IMR-90 (cell line): ENCODE results near the gene TOM1L1. TPM values are rescaled to one million over a fixed set of nuclear protein-coding genes. Genes with fewer than 3 reads are reported as not detected.

Source experiments
- ATAC-seq: fragments of 200-7000 bp; cut with Tn5 transposase; 2 replicates; pipeline ENCODE4 v1.9.1; 2020; ENCODE audit warnings: low read depth, mild to moderate bottlenecking, moderate library complexity
- BruUV-seq: library from RNA; stranded (reverse); fragments of 400-500 nt; replicated peaks from 2 replicates; lab custom pipeline; 2021; lab: Mats Ljungman, UMichigan
- CTCF ChIA-PET: fragments of 300-600 bp; formaldehyde crosslinking; extraction: SDS; loops from one replicate; lab custom pipeline; 2021; ENCODE audit warnings: antibody characterized with exemption; lab: Yijun Ruan, JAX
- POLR2A ChIA-PET: fragments of 300-600 bp; sonication (Branson Sonifier 250); formaldehyde crosslinking; loops from one replicate; lab custom pipeline; 2022; ENCODE audit warnings: antibody characterized with exemption; ENCODE audit not compliant: unreplicated experiment; lab: Charles Lee
- DNase-seq: peaks from one replicate; pipeline ENCODE4 v3.0.0; 2013
- H2AFZ ChIP-seq: replicated peaks from 2 replicates; pipeline ENCODE3; 2013; ENCODE audit warnings: low read length, mild to moderate bottlenecking; ENCODE audit not compliant: poor library complexity
- H2AK5ac ChIP-seq: 2 replicates; pipeline ENCODE4 v1.6.1; 2013; ENCODE audit warnings: low read depth, low read length, inconsistent platforms
- H2AK9ac ChIP-seq: replicated peaks from 2 replicates; pipeline ENCODE3; 2013; ENCODE audit warnings: mild to moderate bottlenecking, low read depth, low read length, moderate library complexity; ENCODE audit not compliant: poor library complexity
- H2BK120ac ChIP-seq: 2 replicates; pipeline ENCODE4 v1.6.1; 2013; ENCODE audit warnings: low read depth, low read length, inconsistent platforms
- H2BK15ac ChIP-seq: 3 replicates; pipeline ENCODE4 v1.6.1; 2013; ENCODE audit warnings: low read depth, low read length, inconsistent platforms
- H2BK20ac ChIP-seq: 2 replicates; pipeline ENCODE4 v1.6.1; 2013; ENCODE audit warnings: low read depth, mild to moderate bottlenecking, inconsistent platforms, low read length, moderate library complexity
- H2BK5ac ChIP-seq: 2 replicates; pipeline ENCODE4 v1.6.1; 2013; ENCODE audit warnings: mild to moderate bottlenecking, low read depth, low read length, inconsistent platforms; ENCODE audit not compliant: poor library complexity, severe bottlenecking
- H3K14ac ChIP-seq: replicated peaks from 2 replicates; pipeline ENCODE4 v1.6.1; 2013; ENCODE audit warnings: low read depth, low read length, inconsistent platforms
- H3K18ac ChIP-seq: 2 replicates; pipeline ENCODE4 v1.6.1; 2013; ENCODE audit warnings: low read depth, low read length, control low read depth
- H3K23ac ChIP-seq: 2 replicates; pipeline ENCODE4 v1.6.1; 2013; ENCODE audit warnings: low read depth, low read length, inconsistent platforms
- H3K27ac ChIP-seq: 2 replicates; pipeline ENCODE4 v1.5.1; 2013; ENCODE audit warnings: mild to moderate bottlenecking, control low read depth, low read length; ENCODE audit not compliant: insufficient read depth
- H3K27me3 ChIP-seq: 2 replicates; pipeline ENCODE4 v1.6.1; 2013; ENCODE audit warnings: low read length; ENCODE audit not compliant: control insufficient read depth, insufficient read depth
- H3K36me3 ChIP-seq: 2 replicates; pipeline ENCODE4 v1.6.1; 2013; ENCODE audit warnings: low read length, mixed read lengths; ENCODE audit not compliant: control insufficient read depth, insufficient read depth
- H3K4ac ChIP-seq: 2 replicates; pipeline ENCODE4 v1.6.1; 2013; ENCODE audit warnings: low read depth, low read length, inconsistent platforms
- H3K4me1 ChIP-seq: 2 replicates; pipeline ENCODE4 v1.6.1; 2013; ENCODE audit warnings: low read length, mixed read lengths; ENCODE audit not compliant: control insufficient read depth, insufficient read depth
- H3K4me2 ChIP-seq: 2 replicates; pipeline ENCODE4 v1.6.1; 2013; ENCODE audit warnings: low read depth, mild to moderate bottlenecking, control low read depth, low read length, moderate library complexity
- H3K4me3 ChIP-seq: 2 replicates; pipeline ENCODE4 v1.5.1; 2013; ENCODE audit warnings: low read depth, mild to moderate bottlenecking, control low read depth, low read length, moderate library complexity; ENCODE audit not compliant: insufficient read depth
- H3K56ac ChIP-seq: 2 replicates; pipeline ENCODE4 v1.6.1; 2013; ENCODE audit warnings: low read length, inconsistent platforms; ENCODE audit not compliant: insufficient read depth; ENCODE audit errors: extremely low read depth
- H3K79me1 ChIP-seq, 2 experiments: 2 replicates each; pipeline ENCODE4 v1.6.1; 2013; ENCODE audit warnings: low read length in 2 of 2, inconsistent platforms in 1 of 2, low read depth in 1 of 2
- H3K9ac ChIP-seq: 2 replicates; pipeline ENCODE4 v1.6.1; 2013; ENCODE audit warnings: low read depth, low read length, control low read depth
- H3K9me1 ChIP-seq: 2 replicates; pipeline ENCODE4 v1.6.1; 2013; ENCODE audit warnings: low read length, inconsistent platforms; ENCODE audit not compliant: insufficient read depth
- H3K9me3 ChIP-seq: 2 replicates; pipeline ENCODE4 v1.6.1; 2013; ENCODE audit warnings: low read length; ENCODE audit not compliant: control insufficient read depth, insufficient read depth
- H4K20me1 ChIP-seq: 2 replicates; pipeline ENCODE4 v1.6.1; 2013; ENCODE audit warnings: low read length, inconsistent platforms; ENCODE audit not compliant: insufficient read depth
- H4K5ac ChIP-seq: 2 replicates; pipeline ENCODE4 v1.6.1; 2013; ENCODE audit warnings: mild to moderate bottlenecking, low read depth, low read length, control low read depth
- H4K8ac ChIP-seq, 2 experiments: 2 replicates each; pipeline ENCODE4 v1.6.1; 2013; ENCODE audit warnings: low read depth in 2 of 2, low read length in 2 of 2, control low read depth in 1 of 2, inconsistent platforms in 1 of 2
- H4K91ac ChIP-seq: 2 replicates; pipeline ENCODE4 v1.6.1; 2013; ENCODE audit warnings: low read depth, low read length, inconsistent platforms; ENCODE audit not compliant: insufficient read depth
- CEBPB ChIP-seq: IDR thresholded peaks from 2 replicates; pipeline ENCODE4 v1.6.1; 2012; ENCODE audit warnings: low read depth, low read length, improper control_type of control experiment
- RCOR1 ChIP-seq: IDR thresholded peaks from 2 replicates; pipeline ENCODE4 v1.6.1; 2012; ENCODE audit warnings: mild to moderate bottlenecking, low read length, improper control_type of control experiment; ENCODE audit not compliant: insufficient replicate concordance
- whole genome bisulfite sequencing, 2 experiments: methylation state at CpG; one replicate each; pipeline versions ENCODE4 v1.1.5 to v1.1.7; 2013; ENCODE audit warnings: missing lambda C conversion rate in 2 of 2; ENCODE audit not compliant: insufficient read length in 1 of 2; ENCODE audit errors: extremely low coverage in 2 of 2; 5-methylcytosine and 5-hydroxymethylcytosine counted together
- dilution Hi-C: fragments of 300-500 bp; cut with HindIII; formaldehyde crosslinking; loops from one replicate; pipeline ENCODE4 v1.14.3; 2018; ENCODE audit warnings: low sequenced_read_pairs; ENCODE audit not compliant: unreplicated experiment
- in situ Hi-C: fragments of 300-500 bp; cut with MboI; formaldehyde crosslinking; loops from 3 replicates; pipeline ENCODE4 v1.14.3; 2019; ENCODE audit warnings: low sequenced_read_pairs, inconsistent platforms, mixed read lengths
- intact Hi-C: fragments of 100-400 bp; cut with micrococcal nuclease; formaldehyde crosslinking; loops from 2 replicates; pipeline ENCODE4 v1.10.0; 2022
- polyA plus RNA-seq, 3 experiments: library from polyadenylated mRNA; depleted of rRNA; stranded (reverse); fragments of >200 nt; gene quantifications; 2 replicates each; pipeline ENCODE4 v1.2.3, GENCODE V29; 2012; ENCODE audit warnings: low replicate concordance in 1 of 3
- total RNA-seq: library from RNA; depleted of rRNA; stranded (reverse); fragments of >200 nt; gene quantifications from 2 replicates; pipeline ENCODE4 v1.2.3, GENCODE V29; 2012

TOM1L1 gene
- total and polyA plus RNA-seq, 2 of the 4 experiments (the other 2 are of a cell fraction), result 13.0 to 20.1 TPM

- intact Hi-C loops, result no loop called here
- H3K36me3 ChIP-seq, result no peaks in the 10 kb centered on the region
- BruUV-seq, result no TSS peak
Measured at GRCh38 chr17:54901230-54901822, 674 bp downstream of the TOM1L1 start.

More at GRCh38 chr17:54901230-54901822, 674 bp downstream of the TOM1L1 start:
- no peak overlapping the region for H2BK120ac ChIP-seq
- H3K4ac ChIP-seq, result peak overlapping the region; percentile 76
- no peak overlapping the region for H3K18ac ChIP-seq
- peaks cover 10 to 11% of the 10 kb centered on the region in 2 experiments for H3K79me1 ChIP-seq
- H3K9me3 ChIP-seq, result no peaks in the 10 kb centered on the region
- H3K27ac ChIP-seq, result no peak overlapping the region; the same call in 1 of the 2 replicates
- peak overlapping the region; percentile 96 for H2AFZ ChIP-seq
- no peaks in the 10 kb centered on the region for H3K4me1 ChIP-seq
- peak overlapping the region; percentile 82 for H3K4me3 ChIP-seq
- H4K5ac ChIP-seq, result peak overlapping the region; percentile 8; the same call in 1 of the 2 replicates
- H3K4me2 ChIP-seq, result peak overlapping the region; percentile 87
- ATAC-seq (peak; percentile 13), DNase-seq (peak; percentile 8)
- H4K8ac ChIP-seq, result peak overlapping the region; percentile 82 to 96; a peak in 3 of 4 replicates
- peak overlapping the region; percentile 75 for H3K9ac ChIP-seq
- POLR2A ChIA-PET, result no interaction called here
- H2BK20ac ChIP-seq, result no peak overlapping the region
- H3K56ac ChIP-seq, result peak overlapping the region; percentile 21; the same call in 1 of the 2 replicates
- CTCF ChIA-PET, result interaction anchor here (0.6 kb wide), 1 partner anchor 737 kb away, joined by 3 read pairs; no protein-coding TSS in a partner anchor
- peak overlapping the region; percentile 90 for H2AK9ac ChIP-seq
- in situ Hi-C loops (no loop called here), dilution Hi-C loops (no loop called here)
- H3K9me1 ChIP-seq, result peaks cover 4% of the 10 kb centered on the region; the same call in 1 of the 2 replicates
- peak overlapping the region; percentile 42; the same call in 1 of the 2 replicates for H3K23ac ChIP-seq
- no peak overlapping the region for H2BK15ac ChIP-seq
- H4K20me1 ChIP-seq, result no peaks in the 10 kb centered on the region
- TF ChIP-seq RCOR1 (no peak), CEBPB (0 out of 2 replicates have a peak, but pooled peaks have one; percentile 8)
- H2BK5ac ChIP-seq, result no peak overlapping the region
- peaks cover 10% of the 10 kb centered on the region for H3K27me3 ChIP-seq
- no CpG with 5 or more reads among the region's 9 CpGs for WGBS, 2 experiments
- H3K14ac ChIP-seq, result peak overlapping the region; percentile 44; the same call in 1 of the 2 replicates
- peak overlapping the region; percentile 36; the same call in 1 of the 2 replicates for H2AK5ac ChIP-seq
- 0 out of 2 replicates have a peak overlapping the region, but pooled peaks have one; percentile 61 for H4K91ac ChIP-seq
